ENCODE results near the gene KRT80. TPM values are rescaled to one million over a fixed set of nuclear protein-coding genes. Genes with fewer than 3 reads are reported as not detected.
A peak's percentile ranks its signal among the peaks of the same experiment; 100 is the strongest.

The KRT80 gene
- total and polyA plus RNA-seq, 10 donors = 0.03 to 0.37 (median 0.17) TPM; not detected in 7

GRCh38 chr12:52151153-52151836 lies 40.5 kb downstream of the KRT80 start:
- H3K4me3 ChIP-seq = no peak overlapping the region
- peaks cover 0 to 23% (median 11%) of the 10 kb centered on the region in 7 donors for H3K27me3 ChIP-seq (replicated peaks in 1 of 7)
- peaks cover 3 to 34% (median 20%) of the 10 kb centered on the region in 6 donors for H3K4me1 ChIP-seq
- WGBS, 5 donors = 86 to 93% (median 89%) methylated on average over 8 to 10 of the region's 10 CpGs
- no peaks in the 10 kb centered on the region for H3K36me3 ChIP-seq
- no peaks in the 10 kb centered on the region for H3K9me3 ChIP-seq
- peak; percentile 51 for DNase-seq
- H3K27ac ChIP-seq = no peak overlapping the region
- intact Hi-C loops (cut with DNase I; ENCODE audit: low total_unique reads) = loop anchor here (10.0 kb wide), 1 partner anchor 834 kb away; no protein-coding TSS in a partner anchor
- TF ChIP-seq POLR2AphosphoS5 (IDR thresholded peaks at IDR 0.05) = no peak
- TF ChIP-seq POLR2A (IDR thresholded peaks at IDR 0.05) = no peak
- TF ChIP-seq CTCF (IDR thresholded peaks at IDR 0.05 in 8 of 11, conservative IDR thresholded peaks at IDR 0.05 in 3 of 11) = no peak

GRCh38 chr12:52149651-52150241 lies 42.1 kb downstream of the KRT80 start:
- intact Hi-C loops (cut with DNase I; ENCODE audit: low total_unique reads) = loop anchor here (10.0 kb wide), 1 partner anchor 835 kb away; no protein-coding TSS in a partner anchor
- Histone ChIP-seq H3K27ac (no peak overlapping the region), H3K4me1 (peaks cover 3 to 34% (median 20%) of the 10 kb centered on the region in 6 donors), H3K4me3 (no peak overlapping the region), H3K27me3 (replicated peaks in 1 of 7) (peaks cover 0 to 23% (median 11%) of the 10 kb centered on the region in 7 donors), H3K9me3 (no peaks in the 10 kb centered on the region), H3K36me3 (no peaks in the 10 kb centered on the region)
- TF ChIP-seq POLR2AphosphoS5 (IDR thresholded peaks at IDR 0.05) (no peak), CTCF (IDR thresholded peaks at IDR 0.05 in 8 of 11, conservative IDR thresholded peaks at IDR 0.05 in 3 of 11) (no peak), POLR2A (IDR thresholded peaks at IDR 0.05) (no peak)
- peak; percentile 72 for DNase-seq
- 64 to 88% (median 77%) methylated on average over 5 of the region's 5 CpGs for WGBS, 5 donors

GRCh38 chr12:52149182-52149641 lies 42.6 kb downstream of the KRT80 start:
- H3K4me3 ChIP-seq = no peak overlapping the region
- intact Hi-C loops (cut with DNase I; ENCODE audit: low total_unique reads) = no loop called here
- 55 to 93% (median 69%) methylated on average over 6 of the region's 6 CpGs for WGBS, 5 donors
- no peak overlapping the region for H3K27ac ChIP-seq
- H3K4me1 ChIP-seq = peaks cover 3 to 34% (median 20%) of the 10 kb centered on the region in 6 donors
- H3K27me3 ChIP-seq (replicated peaks in 1 of 7) = peaks cover 0 to 23% (median 11%) of the 10 kb centered on the region in 7 donors
- H3K36me3 ChIP-seq = no peaks in the 10 kb centered on the region
- no peak for TF ChIP-seq CTCF (IDR thresholded peaks at IDR 0.05 in 8 of 11, conservative IDR thresholded peaks at IDR 0.05 in 3 of 11)
- no peak for TF ChIP-seq POLR2A (IDR thresholded peaks at IDR 0.05)
- no peak for TF ChIP-seq POLR2AphosphoS5 (IDR thresholded peaks at IDR 0.05)
- peak; percentile 47 for DNase-seq
- no peaks in the 10 kb centered on the region for H3K9me3 ChIP-seq

Measured in spleen (tissue), 11 donors.